ENCODE measurements around the gene RNF213. TPM values are rescaled to one million over a fixed set of nuclear protein-coding genes. Genes with fewer than 3 reads are reported as not detected.

RNF213 gene
- total and polyA plus RNA-seq, 10 of the 15 experiments (the other 5 are each of a cell fraction or from before 2014, with no cell fraction given) = 18.6 to 145 (median 65.8) TPM

DNA sequence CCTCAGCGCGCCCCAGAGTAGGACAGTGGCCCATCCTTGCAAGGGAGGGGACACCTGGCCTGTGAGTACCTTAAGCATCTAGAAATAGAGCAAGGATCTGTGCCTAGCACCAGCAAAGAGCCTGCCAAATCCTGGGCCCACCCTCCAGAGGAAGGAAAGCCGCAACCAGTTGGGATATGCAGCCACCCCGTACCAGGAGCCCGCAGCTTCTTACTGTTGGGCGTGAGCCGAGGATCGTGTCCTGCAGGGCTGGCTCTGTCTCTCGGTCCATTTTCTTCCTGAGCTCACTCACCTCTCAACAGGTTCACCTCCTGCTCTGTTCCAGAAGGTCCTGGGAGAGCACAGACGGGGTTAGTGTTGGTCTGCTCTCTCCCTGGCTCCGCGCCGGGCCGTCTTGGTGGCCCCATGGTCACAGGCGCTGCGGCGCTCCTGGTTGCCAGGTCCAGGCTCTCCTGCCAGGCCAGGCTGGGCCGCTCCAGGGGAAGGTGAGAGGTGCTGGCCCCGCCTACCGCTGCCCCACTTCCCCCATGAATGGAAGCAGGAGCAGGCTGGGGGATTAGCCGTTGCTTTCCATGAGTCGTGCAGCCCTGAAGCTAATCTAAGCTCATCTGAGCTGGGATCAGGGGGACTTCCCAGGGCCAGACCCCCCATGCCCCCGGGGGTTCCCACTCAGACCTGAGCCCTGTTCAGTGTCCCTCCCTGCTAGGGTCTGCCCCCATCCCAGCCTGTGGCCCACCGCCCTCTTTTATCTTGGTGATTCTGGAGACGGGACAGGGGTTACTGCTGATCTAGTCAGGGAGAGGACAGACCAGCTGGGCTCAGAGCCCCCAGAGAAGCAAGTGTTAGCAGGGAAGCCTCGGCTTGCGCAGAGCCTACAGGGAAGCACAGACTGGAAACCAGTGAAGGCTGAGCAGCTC lies 167.0 kb downstream of the RNF213 start (continued):
- TF ChIP-seq KDM1A (IDR thresholded peaks at IDR 0.05; ENCODE audit: borderline replicate concordance) = no peak
- TF ChIP-seq MEF2B (IDR thresholded peaks at IDR 0.05; ENCODE audit: partially characterized antibody, poor library complexity, severe bottlenecking) = no peak
- TF ChIP-seq, protein P1, sequence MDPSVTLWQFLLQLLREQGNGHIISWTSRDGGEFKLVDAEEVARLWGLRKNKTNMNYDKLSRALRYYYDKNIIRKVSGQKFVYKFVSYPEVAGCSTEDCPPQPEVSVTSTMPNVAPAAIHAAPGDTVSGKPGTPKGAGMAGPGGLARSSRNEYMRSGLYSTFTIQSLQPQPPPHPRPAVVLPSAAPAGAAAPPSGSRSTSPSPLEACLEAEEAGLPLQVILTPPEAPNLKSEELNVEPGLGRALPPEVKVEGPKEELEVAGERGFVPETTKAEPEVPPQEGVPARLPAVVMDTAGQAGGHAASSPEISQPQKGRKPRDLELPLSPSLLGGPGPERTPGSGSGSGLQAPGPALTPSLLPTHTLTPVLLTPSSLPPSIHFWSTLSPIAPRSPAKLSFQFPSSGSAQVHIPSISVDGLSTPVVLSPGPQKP (IDR thresholded peaks at IDR 0.05; ENCODE audit: low read depth, low read length) = no peak
- no peak for TF ChIP-seq PAX5 (IDR thresholded peaks at IDR 0.05; ENCODE audit: borderline replicate concordance, low read depth, low read length)
- no peak for TF ChIP-seq EP300 (IDR thresholded peaks at IDR 0.05; ENCODE audit: borderline replicate concordance in 1 of 2, control insufficient read depth in 1 of 2, low read depth in 2 of 2, low read length in 2 of 2)
- TF ChIP-seq SIN3A (IDR thresholded peaks at IDR 0.05; ENCODE audit: low read depth, low read length) = no peak

DNA sequence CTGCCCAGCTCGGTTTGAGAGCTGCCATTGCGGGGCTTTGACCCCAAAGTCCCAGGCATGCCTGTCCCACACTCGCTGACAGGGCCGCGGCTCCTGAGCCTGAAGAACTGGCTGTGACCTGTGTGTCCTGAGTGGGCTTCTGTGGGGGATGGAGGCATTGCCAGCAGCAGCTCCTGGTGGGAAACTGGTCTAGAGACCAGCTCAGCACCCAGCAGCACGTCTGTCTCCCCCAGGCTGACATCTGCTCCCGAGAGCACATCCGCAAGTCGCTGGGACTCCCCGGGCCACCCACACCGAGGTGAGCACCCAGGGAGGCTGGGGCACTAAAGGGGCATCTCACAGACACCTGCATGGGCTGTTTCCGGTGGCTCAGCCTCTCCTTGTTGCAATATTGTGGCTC lies 167.7 kb downstream of the RNF213 start:
- no TSS peak for BruUV-seq (replicated peaks)
- Histone ChIP-seq H3K9me3 (replicated peaks; ENCODE audit: control insufficient read depth, insufficient read depth, low read length) (no peaks in the 10 kb centered on the region), H3K79me2 (ENCODE audit: control insufficient read depth, insufficient read depth, low read length) (no peaks in the 10 kb centered on the region), H3K36me3 (ENCODE audit: control insufficient read depth in 2 of 2, insufficient read depth in 2 of 2, low read length in 1 of 2) (no peaks in the 10 kb centered on the region), H3K27me3 (replicated peaks in 1 of 2; ENCODE audit: control insufficient read depth in 2 of 2, insufficient read depth in 2 of 2, low read length in 1 of 2) (no peaks in the 10 kb centered on the region; a peak in 1 of 4 replicates), H2AFZ (ENCODE audit: control insufficient read depth, low read depth, low read length) (no peak overlapping the region), H3K27ac (ENCODE audit: control insufficient read depth, insufficient read depth) (no peak overlapping the region), H3K9ac (ENCODE audit: control insufficient read depth, insufficient read depth, low read length) (no peak overlapping the region), H3K4me3 (no peak overlapping the region), H3K4me2 (ENCODE audit: control insufficient read depth, insufficient read depth) (no peak overlapping the region), H3K4me1 (ENCODE audit: control insufficient read depth, insufficient read depth, low read length) (peaks cover 3% of the 10 kb centered on the region), H4K20me1 (ENCODE audit: control insufficient read depth, insufficient read depth) (no peaks in the 10 kb centered on the region)
- ChIA-PET SMC1A (ENCODE audit: uncharacterized antibody, unreplicated experiment) (interaction anchor here (0.9 to 3.1 kb wide), 3 partner anchors 148 to 309 kb away, joined by 3 to 15 read pairs (median 5); no protein-coding TSS in a partner anchor), CTCF (interaction anchor here (0.8 to 5.0 kb wide), 7 partner anchors 148 to 581 kb away, joined by 3 to 61 read pairs (median 6); no protein-coding TSS in a partner anchor), POLR2A (no interaction called here), RAD21 (ENCODE audit: unreplicated experiment) (interaction anchor here (1.0 to 2.5 kb wide), 5 partner anchors 26 to 551 kb away, joined by 3 to 22 read pairs (median 11); no protein-coding TSS in a partner anchor)
- no peak for FAIRE-seq
- DNase-seq (ENCODE audit: low read depth, low spot score) = no peak
- ATAC-seq = no peak
- WGBS (ENCODE audit: insufficient coverage, insufficient replicate concordance, low lambda C conversion rate, missing lambda C conversion rate) = 39% methylated on average over 12 of the region's 12 CpGs
- in situ Hi-C loops (cut with MboI) = loop anchor here (5.0 kb wide), 2 partner anchors 144 to 554 kb away; no protein-coding TSS in a partner anchor
- intact Hi-C loops (cut with micrococcal nuclease; ENCODE audit: unreplicated experiment) = loop anchor here (10.0 kb wide), 1 partner anchor 306 kb away; no protein-coding TSS in a partner anchor
- TF ChIP-seq MYC (IDR thresholded peaks at IDR 0.05; ENCODE audit: insufficient read depth, insufficient read length, insufficient replicate concordance, low read length, severe bottlenecking) (no peak), BCL11A (IDR thresholded peaks at IDR 0.05; ENCODE audit: low read depth, low read length) (no peak), BMI1 (IDR thresholded peaks at IDR 0.05; ENCODE audit: borderline replicate concordance) (no peak), MYB (IDR thresholded peaks at IDR 0.05; ENCODE audit: borderline replicate concordance, low read depth, low read length) (no peak), EED (IDR thresholded peaks at IDR 0.05; ENCODE audit: low read depth) (no peak), RBBP5 (conservative IDR thresholded peaks at IDR 0.05) (no peak), SUPT20H (IDR thresholded peaks at IDR 0.05; ENCODE audit: borderline replicate concordance, control insufficient read depth, low read depth, low read length) (no peak), NR2F1 (conservative IDR thresholded peaks at IDR 0.05) (no peak), CREM (IDR thresholded peaks at IDR 0.05; ENCODE audit: low read depth) (no peak)
- TF ChIP-seq, protein P2, sequence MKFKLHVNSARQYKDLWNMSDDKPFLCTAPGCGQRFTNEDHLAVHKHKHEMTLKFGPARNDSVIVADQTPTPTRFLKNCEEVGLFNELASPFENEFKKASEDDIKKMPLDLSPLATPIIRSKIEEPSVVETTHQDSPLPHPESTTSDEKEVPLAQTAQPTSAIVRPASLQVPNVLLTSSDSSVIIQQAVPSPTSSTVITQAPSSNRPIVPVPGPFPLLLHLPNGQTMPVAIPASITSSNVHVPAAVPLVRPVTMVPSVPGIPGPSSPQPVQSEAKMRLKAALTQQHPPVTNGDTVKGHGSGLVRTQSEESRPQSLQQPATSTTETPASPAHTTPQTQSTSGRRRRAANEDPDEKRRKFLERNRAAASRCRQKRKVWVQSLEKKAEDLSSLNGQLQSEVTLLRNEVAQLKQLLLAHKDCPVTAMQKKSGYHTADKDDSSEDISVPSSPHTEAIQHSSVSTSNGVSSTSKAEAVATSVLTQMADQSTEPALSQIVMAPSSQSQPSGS (IDR thresholded peaks at IDR 0.05; ENCODE audit: low read length) = no peak
- TF ChIP-seq, protein P3, sequence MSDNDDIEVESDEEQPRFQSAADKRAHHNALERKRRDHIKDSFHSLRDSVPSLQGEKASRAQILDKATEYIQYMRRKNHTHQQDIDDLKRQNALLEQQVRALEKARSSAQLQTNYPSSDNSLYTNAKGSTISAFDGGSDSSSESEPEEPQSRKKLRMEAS (IDR thresholded peaks at IDR 0.05; ENCODE audit: low read depth, low read length) = no peak

Data from GM12878 (cell line).